GM12873 (cell line): Measurements from ENCODE around the gene POU3F2.

Experiments used
- CTCF ChIP-seq: IDR thresholded peaks from 2 replicates; pipeline ENCODE4 v1.5.1; 2012; ENCODE audit warnings: low read depth, mild to moderate bottlenecking, moderate library complexity, low read length, control low read depth; ENCODE audit not compliant: insufficient read depth; ENCODE audit errors: missing control alignments

POU3F2 gene

DNA sequence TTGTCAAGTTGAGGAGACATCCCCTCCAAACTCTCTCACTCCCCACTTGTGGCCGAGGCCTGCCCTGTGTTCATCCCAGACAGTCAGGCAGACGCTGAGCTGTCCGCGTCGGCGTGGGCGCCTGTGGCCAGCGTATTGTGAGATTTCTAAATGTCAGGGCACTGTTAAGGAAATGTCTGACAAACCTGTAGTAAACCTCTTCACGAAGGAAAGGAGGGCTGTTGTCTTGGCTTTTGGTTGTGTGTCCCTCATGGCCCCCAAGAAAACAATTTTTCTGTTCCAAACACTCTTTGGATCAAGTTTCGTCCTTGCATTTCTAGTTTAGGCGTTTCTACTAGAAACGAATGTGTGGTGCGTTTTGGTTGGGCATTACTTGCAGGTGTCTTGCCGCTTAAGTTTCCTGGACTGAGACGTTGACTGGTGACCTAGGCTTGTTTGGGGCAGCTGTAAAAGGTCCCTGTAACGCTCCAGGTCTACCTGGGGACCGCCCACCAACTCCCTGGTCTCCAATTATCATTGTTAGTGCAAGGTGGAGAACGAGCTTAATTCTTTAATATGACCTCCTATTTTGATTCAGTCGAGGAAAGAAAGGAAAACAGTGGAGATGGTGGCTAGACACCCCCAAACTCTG is 8.7 kb upstream of the POU3F2 start:
- TF ChIP-seq CTCF, result no peak

DNA sequence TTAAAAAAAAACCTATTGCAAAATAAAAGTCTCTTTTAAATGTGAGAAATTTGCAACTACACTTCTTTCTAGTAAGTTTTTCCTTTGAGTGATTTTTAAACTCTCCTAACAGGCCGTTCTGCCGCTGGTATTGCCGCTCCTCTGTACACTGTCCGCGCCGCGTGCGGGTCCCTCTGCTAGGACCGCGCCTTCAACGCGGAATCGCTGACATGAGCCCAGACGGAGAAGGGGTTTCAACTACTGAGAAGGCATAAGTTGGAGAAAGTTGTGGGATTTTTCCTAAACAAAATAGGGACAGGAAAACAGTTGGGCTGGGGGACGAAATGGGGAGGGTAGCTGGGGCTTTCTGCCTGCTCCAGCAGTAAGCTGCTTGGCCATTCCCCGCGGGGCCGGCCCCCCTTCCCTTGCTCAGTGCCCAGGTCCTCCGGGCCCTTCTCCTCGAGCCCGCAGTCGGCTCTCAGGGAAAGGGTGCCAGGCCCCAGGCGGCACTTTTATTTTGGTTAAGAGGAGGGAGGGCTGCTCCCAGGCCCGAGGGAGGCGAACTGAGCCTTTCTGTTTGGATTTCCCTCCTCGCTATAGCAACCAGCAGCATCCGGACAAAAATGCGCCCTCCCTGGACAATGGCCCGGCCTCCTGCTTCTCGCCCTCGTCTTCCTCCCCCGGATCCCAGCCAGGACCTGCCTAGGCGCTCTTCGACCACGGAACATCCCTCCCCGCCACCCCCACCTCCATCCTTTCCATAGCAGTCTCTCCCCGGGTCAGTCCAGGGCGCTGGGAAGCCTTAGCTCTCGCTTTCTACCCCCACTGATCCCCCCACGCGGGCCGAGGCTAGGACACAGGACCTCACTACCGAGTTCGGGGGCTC is 6.8 kb upstream of the POU3F2 start:
- no peak for TF ChIP-seq CTCF

DNA sequence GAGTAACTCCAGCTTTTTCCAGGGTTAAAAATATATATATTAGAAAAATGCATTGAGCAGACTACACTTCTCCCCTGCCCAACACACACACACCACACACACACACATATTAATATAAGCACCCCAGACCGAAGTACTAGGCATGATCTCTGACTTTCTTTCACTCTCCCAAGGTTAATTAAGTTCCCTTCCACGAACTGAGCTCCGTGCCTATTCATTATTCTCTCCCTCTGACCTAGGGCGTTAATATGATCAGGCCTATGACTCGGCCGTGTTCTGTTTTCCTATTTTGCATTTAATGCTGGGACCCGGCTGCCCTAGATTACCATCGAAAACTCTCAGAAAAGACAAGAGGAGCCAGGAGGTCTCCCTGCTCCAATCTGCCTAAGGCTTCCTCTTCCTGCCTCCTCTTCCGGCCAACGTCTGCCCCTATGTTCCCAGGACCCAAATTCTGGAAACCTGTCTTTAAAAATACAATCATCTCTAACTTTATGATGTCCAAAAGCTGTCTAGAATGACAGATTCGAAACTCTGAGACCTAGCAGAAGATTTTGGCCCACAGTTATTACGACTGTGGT is 6.1 kb upstream of the POU3F2 start:
- TF ChIP-seq CTCF, result no peak

- TF ChIP-seq CTCF, result no peak
Observed at GRCh38 chr6:98828941-98829411, 5.4 kb upstream of the POU3F2 start.

DNA sequence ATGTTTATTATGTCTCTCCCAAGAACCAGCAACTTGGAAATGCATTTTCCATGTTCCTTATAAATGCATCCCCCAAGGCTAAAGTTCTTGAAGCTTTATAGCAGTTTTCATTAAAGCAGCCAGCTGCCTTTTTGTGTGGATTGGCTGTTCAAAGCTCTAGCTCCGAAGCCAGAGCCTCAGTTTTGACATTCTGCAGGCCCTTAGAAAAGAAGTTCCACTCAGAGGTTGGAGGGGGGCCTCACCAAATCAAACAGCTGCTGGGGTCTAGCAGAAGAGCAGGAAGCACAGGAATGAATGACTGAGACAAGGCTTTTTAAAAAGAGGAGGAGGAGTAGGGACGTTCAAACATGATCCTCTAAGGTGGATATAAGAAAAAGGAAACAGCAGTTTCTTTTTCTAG is 4.2 kb upstream of the POU3F2 start:
- TF ChIP-seq CTCF, result no peak

- no peak for TF ChIP-seq CTCF
Observed at GRCh38 chr6:98831057-98831958, 3.1 kb upstream of the POU3F2 start.
